Mesangial cell (primary cell): ENCODE data around the gene CDC45. TPM values are rescaled to one million over a fixed set of nuclear protein-coding genes. Genes with fewer than 3 reads are reported as not detected.

Source experiments
- total RNA-seq: library from RNA; depleted of rRNA; stranded (reverse); fragments of >200 nt; gene quantifications from 2 replicates; pipeline ENCODE4 v1.2.3, GENCODE V29; 2015

The CDC45 gene, protein sequence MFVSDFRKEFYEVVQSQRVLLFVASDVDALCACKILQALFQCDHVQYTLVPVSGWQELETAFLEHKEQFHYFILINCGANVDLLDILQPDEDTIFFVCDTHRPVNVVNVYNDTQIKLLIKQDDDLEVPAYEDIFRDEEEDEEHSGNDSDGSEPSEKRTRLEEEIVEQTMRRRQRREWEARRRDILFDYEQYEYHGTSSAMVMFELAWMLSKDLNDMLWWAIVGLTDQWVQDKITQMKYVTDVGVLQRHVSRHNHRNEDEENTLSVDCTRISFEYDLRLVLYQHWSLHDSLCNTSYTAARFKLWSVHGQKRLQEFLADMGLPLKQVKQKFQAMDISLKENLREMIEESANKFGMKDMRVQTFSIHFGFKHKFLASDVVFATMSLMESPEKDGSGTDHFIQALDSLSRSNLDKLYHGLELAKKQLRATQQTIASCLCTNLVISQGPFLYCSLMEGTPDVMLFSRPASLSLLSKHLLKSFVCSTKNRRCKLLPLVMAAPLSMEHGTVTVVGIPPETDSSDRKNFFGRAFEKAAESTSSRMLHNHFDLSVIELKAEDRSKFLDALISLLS
- total RNA-seq, result 2.5 and 42.9 TPM in 2 replicates

DNA sequence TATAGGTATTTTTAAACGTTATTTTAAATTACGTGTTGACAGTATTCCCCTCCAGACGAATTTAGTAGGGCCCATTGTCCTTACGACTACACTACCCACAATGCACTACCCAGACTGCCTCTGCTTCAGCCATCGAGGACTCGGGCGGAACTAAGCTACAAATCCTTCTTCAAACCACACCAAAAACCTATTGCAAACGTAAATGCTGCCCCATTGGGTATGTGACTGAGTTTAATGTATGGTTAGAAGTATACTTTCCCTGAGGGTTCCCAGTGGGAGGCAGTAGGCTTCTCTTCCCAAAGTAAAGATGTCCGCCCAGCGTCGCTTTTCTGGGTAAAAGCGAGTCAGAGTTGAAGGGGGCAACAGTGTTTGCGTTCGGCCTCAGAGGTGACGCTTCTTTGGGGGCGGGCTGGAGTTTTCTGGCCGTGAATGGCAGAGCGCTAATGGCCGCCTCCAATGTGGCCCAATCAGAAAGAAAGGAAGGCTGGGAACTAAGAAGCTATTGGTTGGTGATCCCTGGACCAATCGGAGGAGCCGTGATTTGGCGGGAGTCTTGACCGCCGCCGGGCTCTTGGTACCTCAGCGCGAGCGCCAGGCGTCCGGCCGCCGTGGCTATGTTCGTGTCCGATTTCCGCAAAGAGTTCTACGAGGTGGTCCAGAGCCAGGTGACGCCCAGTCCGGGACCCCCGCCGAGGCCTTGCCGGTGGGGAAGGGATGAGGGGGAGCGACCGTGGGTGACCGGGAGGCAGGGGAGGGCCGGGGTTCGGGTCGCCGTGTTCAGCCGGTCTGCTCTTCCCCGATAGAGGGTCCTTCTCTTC, at the start of gene CDC45:
Gene CDC45, plus strand, starts transcription at position 566 of the 818 bp plus-strand sequence. Its CDS starts 49 bp downstream, at position 615.

DNA sequence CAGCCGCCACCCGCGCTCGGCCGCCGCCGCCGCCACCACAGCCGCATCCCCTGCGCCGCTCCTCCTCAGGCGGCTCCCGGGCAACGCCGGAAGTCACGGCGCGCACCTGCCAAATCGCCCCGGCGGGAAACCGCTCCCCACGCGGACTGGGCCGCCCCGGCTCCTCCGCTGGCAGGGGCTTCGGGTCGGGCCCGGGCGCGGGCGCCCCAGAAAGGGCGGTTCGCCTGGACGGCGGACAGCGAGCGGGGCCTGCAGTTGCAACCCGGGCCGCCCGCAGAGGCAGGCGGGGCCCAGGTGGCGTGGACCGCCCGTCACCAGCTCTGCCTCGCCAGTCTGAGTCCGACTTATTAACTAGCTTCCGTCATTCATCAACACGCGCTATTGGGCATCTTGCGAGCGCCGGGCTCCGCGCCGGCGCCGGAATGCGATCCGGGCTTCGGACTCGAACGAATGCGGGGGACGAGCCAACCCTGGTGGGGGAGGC, 48.0 kb upstream of the CDC45 start, which contains the start of gene HIRA:
Gene HIRA, minus strand, starts transcription at position 85 of the 484 bp plus-strand sequence. CDS start 257 bp downstream, outside the sequence.

DNA sequence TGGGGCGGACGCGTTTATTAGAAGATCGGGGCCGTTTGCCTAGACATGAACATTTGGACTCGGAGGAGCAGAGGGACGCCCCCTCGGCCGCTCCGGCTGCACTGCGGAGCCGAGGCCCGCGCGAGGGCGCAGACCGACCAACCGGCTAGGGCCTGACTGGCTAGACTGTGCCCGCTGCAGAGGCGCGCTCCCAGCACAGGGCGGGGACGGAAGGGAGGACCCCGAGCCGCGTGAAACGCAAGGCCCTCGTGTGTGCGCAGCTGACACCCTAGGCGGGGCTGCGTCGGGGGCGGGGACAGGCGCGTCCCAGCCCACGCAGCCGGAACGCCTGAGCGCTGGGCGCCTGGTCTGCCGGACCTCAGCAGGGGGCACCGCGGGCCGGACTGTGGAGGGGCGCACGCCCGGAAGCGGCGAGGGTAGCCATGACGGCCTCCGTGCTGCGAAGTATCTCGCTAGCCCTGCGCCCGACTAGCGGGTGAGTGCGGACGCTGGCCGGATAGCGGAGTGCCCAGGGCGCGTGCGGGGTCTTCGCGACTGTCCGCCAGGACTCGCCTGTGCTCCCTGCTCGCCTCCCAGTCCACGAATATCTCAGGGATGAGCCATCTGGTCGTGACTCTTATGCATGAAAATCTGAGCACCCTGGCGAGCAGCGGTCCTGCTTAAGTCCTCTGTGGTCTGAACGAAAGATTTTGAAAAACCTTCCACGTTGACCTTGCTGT, 47.4 kb upstream of the CDC45 start, which contains the start of gene MRPL40:
Gene MRPL40, plus strand, starts transcription at position 413 of the 719 bp plus-strand sequence. Its CDS starts 10 bp downstream, at position 423.

DNA sequence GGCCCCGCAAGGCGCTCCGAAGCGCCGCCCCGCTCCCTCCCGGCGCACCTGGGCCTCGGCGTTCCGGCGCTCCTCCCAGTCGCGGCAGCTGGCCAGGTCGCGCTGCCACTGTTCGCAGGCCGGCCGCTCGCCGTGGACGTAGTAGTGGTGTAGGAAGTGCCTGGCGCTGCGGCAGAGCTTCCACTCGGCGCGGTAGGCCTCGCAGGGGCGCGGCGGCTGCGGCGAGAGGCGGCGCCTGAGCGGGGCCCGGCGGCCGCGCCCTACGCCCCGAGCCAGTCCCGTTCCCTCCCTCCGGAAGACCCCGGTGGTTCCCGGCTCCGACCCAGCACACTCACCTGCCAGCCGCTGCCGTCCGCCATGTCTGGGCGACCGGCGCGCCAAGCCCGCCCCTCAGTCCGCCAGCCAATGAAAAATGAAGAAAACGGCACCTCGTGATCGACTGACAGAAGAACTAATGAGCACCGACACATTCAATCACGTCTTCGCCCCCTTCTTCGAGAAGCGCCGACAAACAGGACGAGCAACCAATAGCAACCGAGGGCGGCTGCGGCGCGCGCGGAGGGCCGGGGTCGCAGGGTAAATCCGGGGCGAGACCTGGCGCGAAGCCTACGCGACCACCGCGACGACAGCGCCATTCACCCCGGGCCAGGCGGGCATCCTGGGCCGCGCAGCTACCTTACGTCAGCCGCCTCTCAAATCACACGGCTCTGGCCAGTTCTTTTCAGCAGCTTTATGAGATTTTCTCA, 32.2 kb upstream of the CDC45 start, which contains the start of gene C22orf39:
Gene C22orf39, minus strand, starts transcription at position 382 of the 746 bp plus-strand sequence. Its CDS starts 23 bp downstream, at position 359.

DNA sequence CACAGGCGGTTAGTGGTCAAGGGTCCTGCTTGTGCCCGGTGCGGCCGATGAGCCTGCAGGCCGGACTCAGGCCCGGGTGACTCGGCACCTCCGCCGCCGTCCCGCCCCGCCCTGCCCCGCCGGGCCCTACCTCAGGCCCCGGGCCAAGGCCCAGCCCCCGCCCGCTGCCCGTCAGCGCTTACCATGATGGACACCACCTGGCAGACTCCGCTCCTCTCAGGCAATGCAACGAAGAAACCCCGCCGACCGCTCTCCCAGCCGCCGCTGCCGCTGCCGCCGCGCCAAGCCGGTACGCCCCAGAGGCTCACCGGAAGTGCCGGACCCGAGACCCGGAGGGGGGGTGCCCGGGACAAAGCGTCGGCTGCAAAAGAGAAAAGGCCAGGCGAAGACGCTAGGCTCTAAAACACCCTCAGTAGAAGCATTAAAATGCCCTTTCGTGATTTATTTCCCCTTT, 792 bp upstream of the CDC45 start, which contains the start of gene UFD1:
Gene UFD1, minus strand, starts transcription at position 293 of the 454 bp plus-strand sequence. Its CDS starts 108 bp downstream, at position 185.

DNA sequence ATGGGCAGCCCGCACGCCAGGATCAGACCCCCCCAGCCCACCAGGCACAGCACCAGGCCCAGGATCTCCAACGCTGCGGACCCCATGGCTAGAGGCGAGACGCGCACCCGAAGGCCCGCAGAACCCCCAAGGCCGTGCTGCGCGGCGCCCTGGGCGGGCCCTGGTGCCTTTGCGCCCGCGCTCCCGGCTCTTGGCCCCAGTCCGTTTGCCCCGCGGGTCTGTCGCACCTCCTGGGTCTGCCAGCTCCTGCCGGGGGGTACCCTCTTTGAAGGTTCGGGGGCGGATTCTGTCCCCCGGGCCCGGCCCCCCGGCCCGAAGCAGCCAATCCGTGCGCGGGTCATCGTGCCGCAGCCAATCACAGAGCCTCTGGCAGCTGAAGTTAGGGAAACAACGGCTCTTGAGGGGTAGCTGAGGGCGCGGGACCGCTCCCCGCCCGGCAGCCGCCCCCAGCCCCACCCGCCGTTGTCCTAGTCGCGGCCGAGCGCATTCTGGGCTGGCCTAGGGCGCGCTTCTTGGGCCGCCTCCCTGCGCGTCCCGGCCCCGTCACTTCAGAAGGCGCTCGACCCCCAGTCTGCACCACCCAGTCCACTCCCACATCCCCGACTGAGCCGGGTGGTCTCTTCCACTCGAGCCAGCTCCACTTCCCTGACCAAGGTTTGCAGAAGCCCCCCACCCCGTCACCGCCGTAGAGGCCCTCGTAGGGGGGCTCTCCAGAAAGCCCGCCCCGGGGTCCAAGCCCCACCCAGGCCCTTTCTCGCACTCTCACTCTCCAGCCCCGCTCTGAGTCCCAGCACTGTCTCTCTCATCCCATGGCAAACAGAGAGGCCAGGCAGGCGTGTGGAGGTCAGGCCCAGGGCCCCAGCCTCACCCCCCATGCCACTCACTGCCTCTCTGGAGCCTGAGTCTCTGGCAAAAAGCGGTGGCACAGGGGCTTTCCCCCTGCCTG, 44.7 kb downstream of the CDC45 start, which contains the start of gene CLDN5:
Gene CLDN5, minus strand, starts transcription at position 241 of the 946 bp plus-strand sequence. Its CDS starts 155 bp downstream, at position 86.

Other genes with a start within 250 kb of the CDC45 start
- 17.1 and 23.2 TPM in 2 replicates for gene CLTCL1, start 188.2 kb upstream of the CDC45 start, total RNA-seq
- 24.6 and 26.0 TPM in 2 replicates for gene HIRA, start 48.2 kb upstream of the CDC45 start, total RNA-seq
- gene MRPL40, start 47.4 kb upstream of the CDC45 start, total RNA-seq, result 36.3 and 40.9 TPM in 2 replicates
- 39.4 and 41.6 TPM in 2 replicates for gene C22orf39, start 32.2 kb upstream of the CDC45 start, total RNA-seq
- 32.5 and 57.5 TPM in 2 replicates for gene UFD1, start 727 bp upstream of the CDC45 start, total RNA-seq
- 0.13 TPM in 1 of 2 replicates, not detected in the other for gene CLDN5, start 44.5 kb downstream of the CDC45 start, total RNA-seq
- gene SEPTIN5, start 234.6 kb downstream of the CDC45 start, total RNA-seq, result 6.4 and 11.3 TPM in 2 replicates
- gene GP1BB, start 243.6 kb downstream of the CDC45 start, total RNA-seq, result 1.8 and 2.4 TPM in 2 replicates